ENCODE measurements around the gene TASOR2.

Gene TASOR2

GRCh38 chr10:5666841-5667630, 17.6 kb upstream of the TASOR2 start:
- Mint-ChIP-seq H3K36me3 (no peaks in the 10 kb centered on the region), H3K27ac (peak overlapping the region; percentile 14), H3K9me3 (no peaks in the 10 kb centered on the region), H3K4me3 (peak overlapping the region; percentile 90), H3K27me3 (no peaks in the 10 kb centered on the region), H3K4me1 (peaks cover 18% of the 10 kb centered on the region)

- peaks cover 18% of the 10 kb centered on the region for H3K4me1 Mint-ChIP-seq
- no peaks in the 10 kb centered on the region for H3K9me3 Mint-ChIP-seq
- no peak overlapping the region for H3K27ac Mint-ChIP-seq
- no peaks in the 10 kb centered on the region for H3K27me3 Mint-ChIP-seq
- peaks cover 1% of the 10 kb centered on the region for H3K36me3 Mint-ChIP-seq
- no peak overlapping the region for H3K4me3 Mint-ChIP-seq
Observed at GRCh38 chr10:5668429-5668828, 16.2 kb upstream of the TASOR2 start.

GRCh38 chr10:5669604-5670003, 15.0 kb upstream of the TASOR2 start:
- no peaks in the 10 kb centered on the region for H3K27me3 Mint-ChIP-seq
- no peak overlapping the region for H3K4me3 Mint-ChIP-seq
- peaks cover 10% of the 10 kb centered on the region for H3K4me1 Mint-ChIP-seq
- no peaks in the 10 kb centered on the region for H3K9me3 Mint-ChIP-seq
- no peak overlapping the region for H3K27ac Mint-ChIP-seq
- H3K36me3 Mint-ChIP-seq, result peaks cover 1% of the 10 kb centered on the region

- Mint-ChIP-seq H3K36me3 (peaks cover 1% of the 10 kb centered on the region), H3K4me3 (no peak overlapping the region), H3K27me3 (no peaks in the 10 kb centered on the region), H3K4me1 (peaks cover 6% of the 10 kb centered on the region), H3K9me3 (no peaks in the 10 kb centered on the region), H3K27ac (no peak overlapping the region)
Observed at GRCh38 chr10:5670662-5671375, 13.8 kb upstream of the TASOR2 start.

- no peaks in the 10 kb centered on the region for H3K36me3 Mint-ChIP-seq
Observed at GRCh38 chr10:5678397-5679036, 6.1 kb upstream of the TASOR2 start.

GRCh38 chr10:5679037-5679435, 5.6 kb upstream of the TASOR2 start:
- H3K4me1 Mint-ChIP-seq, result peaks cover 9% of the 10 kb centered on the region
- no peak overlapping the region for H3K27ac Mint-ChIP-seq
- no peak overlapping the region for H3K4me3 Mint-ChIP-seq
- H3K27me3 Mint-ChIP-seq, result peaks cover 2% of the 10 kb centered on the region
- H3K9me3 Mint-ChIP-seq, result no peaks in the 10 kb centered on the region
- H3K36me3 Mint-ChIP-seq, result no peaks in the 10 kb centered on the region

More at GRCh38 chr10:5678397-5679036, 6.1 kb upstream of the TASOR2 start:
- no peak overlapping the region for H3K4me3 Mint-ChIP-seq
- peaks cover 6% of the 10 kb centered on the region for H3K4me1 Mint-ChIP-seq
- no peaks in the 10 kb centered on the region for H3K9me3 Mint-ChIP-seq
- H3K27me3 Mint-ChIP-seq, result peaks cover 2% of the 10 kb centered on the region
- H3K27ac Mint-ChIP-seq, result no peak overlapping the region

GRCh38 chr10:5679606-5680005, 5.0 kb upstream of the TASOR2 start:
- Mint-ChIP-seq H3K27ac (no peak overlapping the region), H3K4me3 (no peak overlapping the region), H3K27me3 (peaks cover 2% of the 10 kb centered on the region), H3K4me1 (peaks cover 15% of the 10 kb centered on the region), H3K36me3 (no peaks in the 10 kb centered on the region), H3K9me3 (no peaks in the 10 kb centered on the region)

GRCh38 chr10:5681930-5682329, 2.7 kb upstream of the TASOR2 start:
- Mint-ChIP-seq H3K27me3 (peaks cover 2% of the 10 kb centered on the region), H3K4me3 (no peak overlapping the region), H3K4me1 (peaks cover 25% of the 10 kb centered on the region), H3K27ac (no peak overlapping the region), H3K9me3 (no peaks in the 10 kb centered on the region), H3K36me3 (peaks cover 1% of the 10 kb centered on the region)

GRCh38 chr10:5683065-5683464, 1.6 kb upstream of the TASOR2 start:
- peak overlapping the region; percentile 6 for H3K27ac Mint-ChIP-seq
- H3K9me3 Mint-ChIP-seq, result no peaks in the 10 kb centered on the region
- H3K4me3 Mint-ChIP-seq, result no peak overlapping the region
- H3K27me3 Mint-ChIP-seq, result no peaks in the 10 kb centered on the region
- peaks cover 34% of the 10 kb centered on the region for H3K4me1 Mint-ChIP-seq
- H3K36me3 Mint-ChIP-seq, result peaks cover 1% of the 10 kb centered on the region

DNA sequence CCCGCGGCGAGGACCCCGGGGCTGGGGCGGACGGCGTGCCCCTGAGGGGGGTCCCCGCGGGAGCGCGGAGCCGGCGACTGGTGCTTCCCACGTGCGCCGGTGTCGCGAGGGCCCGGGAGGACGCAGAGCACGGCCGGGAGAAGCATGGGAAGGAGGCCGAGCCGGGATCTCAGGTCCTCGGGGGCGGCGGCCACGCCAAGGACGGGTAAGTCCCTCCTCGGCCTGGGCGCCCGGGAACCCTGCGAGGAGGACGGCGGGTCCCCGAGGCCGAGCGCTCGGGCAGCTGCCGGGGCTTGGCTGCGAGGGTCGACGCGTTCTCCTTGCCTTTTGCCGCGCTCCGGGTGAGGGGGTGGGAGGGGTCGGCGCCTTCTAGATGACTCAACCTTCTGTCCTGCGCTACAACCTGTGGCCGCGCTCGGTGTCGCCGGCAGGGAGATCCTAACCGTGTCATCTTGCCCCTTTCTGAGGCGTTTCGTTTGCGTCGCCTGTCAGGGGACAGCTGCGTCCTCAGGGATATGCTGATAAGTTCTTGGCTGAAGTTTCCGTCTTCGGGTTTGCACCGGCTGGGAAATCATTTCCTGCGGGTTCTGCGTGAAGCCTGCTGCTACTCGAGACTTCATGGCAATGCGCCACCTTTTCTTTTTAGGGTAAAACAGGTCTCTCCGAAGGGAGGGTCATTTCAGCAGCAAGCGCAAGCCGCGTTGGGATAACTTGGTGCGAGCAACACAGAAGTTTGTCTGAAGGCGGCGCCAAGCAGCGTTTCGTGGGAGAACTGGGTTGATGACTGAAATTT, 529 bp downstream of the TASOR2 start:
- Mint-ChIP-seq H3K4me3 (peak overlapping the region; percentile 98), H3K27me3 (no peaks in the 10 kb centered on the region), H3K36me3 (peaks cover 5% of the 10 kb centered on the region), H3K4me1 (peaks cover 46% of the 10 kb centered on the region), H3K27ac (peak overlapping the region; percentile 95), H3K9me3 (no peaks in the 10 kb centered on the region)

DNA sequence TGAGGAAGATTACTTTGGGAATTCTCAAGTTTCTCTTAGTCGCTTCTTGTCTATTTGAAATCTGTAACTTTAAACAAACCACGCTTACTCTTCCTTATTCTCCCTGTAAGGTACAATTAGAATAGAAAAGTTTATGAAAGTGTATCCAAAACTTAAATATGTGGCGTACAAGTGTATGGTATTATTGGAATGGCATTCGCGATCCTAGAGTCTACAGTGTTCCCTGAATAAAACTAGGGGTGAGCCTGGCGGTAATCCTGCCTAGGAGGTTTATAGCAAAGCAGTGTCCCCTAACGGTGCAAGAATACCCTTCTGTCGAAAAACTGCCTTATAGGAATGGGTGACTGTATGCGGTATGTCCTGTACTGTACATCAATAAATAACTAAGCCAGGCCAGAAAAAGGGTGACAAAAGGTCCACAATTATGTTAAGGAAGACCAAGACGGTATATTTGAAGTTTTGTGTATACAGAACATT, 1.2 kb downstream of the TASOR2 start:
- Mint-ChIP-seq H3K27ac (peak overlapping the region; percentile 95), H3K9me3 (no peaks in the 10 kb centered on the region), H3K36me3 (peaks cover 5% of the 10 kb centered on the region), H3K4me1 (peaks cover 52% of the 10 kb centered on the region), H3K4me3 (peak overlapping the region; percentile 98), H3K27me3 (no peaks in the 10 kb centered on the region)

DNA sequence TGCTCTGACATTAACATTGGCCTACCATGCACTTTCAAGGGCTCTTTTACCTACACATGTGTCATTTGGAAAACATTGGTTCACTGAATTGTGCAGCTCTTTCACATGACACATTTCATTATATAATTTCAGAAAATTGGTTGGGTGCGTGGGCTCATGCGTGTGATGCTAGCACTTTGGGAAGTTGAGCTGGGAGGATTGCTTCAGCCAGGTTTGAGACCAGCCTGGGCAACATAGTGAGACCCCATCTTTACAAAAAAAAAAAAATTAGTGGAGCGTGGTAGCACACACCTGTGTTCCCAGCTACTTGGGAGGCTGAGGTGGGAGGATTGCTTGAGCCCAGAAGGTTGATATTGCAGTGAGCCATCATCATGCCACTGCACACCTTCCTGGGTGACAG, 3.9 kb downstream of the TASOR2 start:
- Mint-ChIP-seq H3K4me1 (peaks cover 70% of the 10 kb centered on the region), H3K27me3 (no peaks in the 10 kb centered on the region), H3K4me3 (no peak overlapping the region), H3K36me3 (peaks cover 5% of the 10 kb centered on the region), H3K9me3 (no peaks in the 10 kb centered on the region), H3K27ac (no peak overlapping the region)

DNA sequence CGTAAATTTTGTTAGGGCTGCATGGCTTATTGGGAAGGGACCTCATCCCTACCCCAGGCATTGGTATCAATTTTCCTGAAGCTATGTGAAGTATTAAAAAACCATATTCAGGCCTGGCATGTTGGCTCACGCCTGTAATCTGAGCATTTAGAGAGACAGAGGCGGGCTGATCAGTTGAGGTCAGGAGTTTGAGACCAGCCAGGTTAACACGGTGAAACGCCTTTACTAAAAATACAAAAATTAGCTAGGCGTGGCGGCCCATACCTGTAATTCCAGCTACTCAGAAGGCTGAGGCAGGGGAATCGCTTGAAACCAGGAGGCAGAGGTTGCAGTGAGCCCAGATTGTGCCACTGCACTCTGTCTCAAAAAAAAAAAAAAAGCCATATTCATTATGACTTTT, 7.1 kb downstream of the TASOR2 start:
- H3K36me3 Mint-ChIP-seq, result peaks cover 3% of the 10 kb centered on the region
- peaks cover 81% of the 10 kb centered on the region for H3K4me1 Mint-ChIP-seq
- no peak overlapping the region for H3K27ac Mint-ChIP-seq
- H3K27me3 Mint-ChIP-seq, result no peaks in the 10 kb centered on the region
- H3K9me3 Mint-ChIP-seq, result peaks cover 4% of the 10 kb centered on the region
- H3K4me3 Mint-ChIP-seq, result peak overlapping the region; percentile 64

DNA sequence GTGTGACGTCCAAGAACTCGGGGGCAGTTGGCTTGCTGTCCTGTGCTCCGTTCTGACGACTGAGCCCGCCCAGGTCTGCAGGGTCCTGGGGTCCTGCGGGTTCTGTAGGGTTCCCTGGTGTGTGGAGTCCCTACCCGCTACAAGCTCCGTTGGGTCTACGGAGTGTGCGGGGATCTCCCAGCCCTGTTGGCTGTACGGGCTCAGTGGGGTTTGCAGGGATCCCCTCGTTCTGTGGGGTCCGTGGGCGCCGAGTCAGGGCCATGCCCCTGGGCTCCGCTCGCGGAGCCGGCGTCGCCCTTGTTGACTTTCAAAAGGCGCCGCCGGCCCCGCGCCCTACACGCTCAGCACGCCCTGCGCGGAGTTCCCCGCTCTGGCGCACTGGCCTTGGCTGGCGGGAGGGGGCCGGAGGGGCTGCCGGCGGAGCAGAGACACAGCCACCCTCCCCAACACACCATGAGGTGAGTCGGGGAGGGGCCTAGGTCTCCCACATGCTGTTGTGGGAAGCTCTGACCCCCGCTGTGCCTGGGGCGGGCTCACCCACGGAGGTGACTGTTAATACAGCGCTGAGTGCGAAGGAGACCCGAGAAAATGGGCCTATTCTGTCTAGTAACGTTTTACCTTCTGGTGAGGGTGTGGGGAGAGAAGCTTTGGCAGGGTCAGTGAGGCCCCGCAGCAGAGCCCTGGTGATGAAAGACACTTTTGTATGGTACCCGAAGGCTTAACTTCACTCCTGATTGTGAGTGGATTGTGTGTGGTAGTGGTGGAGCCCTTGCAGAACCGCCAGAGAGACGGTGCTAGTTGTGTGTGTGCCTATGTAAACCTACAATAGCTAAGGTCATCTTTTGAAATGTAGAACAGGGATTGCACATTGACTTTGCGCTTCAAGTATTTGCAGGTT, 8.1 kb downstream of the TASOR2 start:
- no peaks in the 10 kb centered on the region for H3K27me3 Mint-ChIP-seq
- peak overlapping the region; percentile 71 for H3K27ac Mint-ChIP-seq
- peak overlapping the region; percentile 83 for H3K4me3 Mint-ChIP-seq
- H3K4me1 Mint-ChIP-seq, result peaks cover 83% of the 10 kb centered on the region
- H3K36me3 Mint-ChIP-seq, result peaks cover 3% of the 10 kb centered on the region
- peaks cover 4% of the 10 kb centered on the region for H3K9me3 Mint-ChIP-seq
